ENCODE measurements around the gene SGCD.

DNA sequence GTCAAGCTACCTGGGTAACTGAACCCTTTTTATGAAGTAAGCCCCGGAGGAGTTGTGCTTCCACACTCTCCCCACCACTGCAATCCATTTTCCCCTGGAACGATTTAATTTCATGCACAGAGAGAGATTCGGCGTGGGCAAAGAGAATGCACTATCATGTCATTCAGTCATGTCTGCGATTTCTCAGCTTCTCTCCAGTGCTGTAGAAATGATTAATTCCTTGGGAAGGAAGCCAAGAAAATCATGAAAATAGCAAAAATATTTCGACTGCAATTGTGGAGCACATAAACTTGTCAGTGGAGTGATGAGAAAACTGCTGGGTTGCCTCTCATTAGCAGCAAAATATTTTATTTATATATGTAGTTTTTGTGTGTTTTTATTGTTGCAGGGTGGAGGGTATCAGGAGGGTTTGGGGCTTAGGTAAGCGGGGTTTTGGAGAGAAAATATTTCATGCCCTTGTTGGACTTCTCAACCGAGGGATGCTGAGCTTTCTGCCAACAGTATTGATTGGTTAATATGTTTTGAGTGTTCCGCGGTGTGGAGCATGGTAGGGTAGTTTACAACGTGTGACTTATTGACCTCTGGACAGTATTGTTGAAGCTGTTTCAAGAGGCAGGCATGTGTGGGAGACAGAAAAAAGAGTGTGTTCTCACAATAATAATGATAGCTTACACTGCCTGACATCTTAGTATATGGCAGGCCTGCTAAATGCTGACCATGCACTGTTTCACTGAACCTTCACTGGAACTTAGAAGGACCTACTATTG lies 69.3 kb downstream of the SGCD start:
- TF ChIP-seq POLR2A (IDR thresholded peaks at IDR 0.05), result no peak
- TF ChIP-seq, protein P1, sequence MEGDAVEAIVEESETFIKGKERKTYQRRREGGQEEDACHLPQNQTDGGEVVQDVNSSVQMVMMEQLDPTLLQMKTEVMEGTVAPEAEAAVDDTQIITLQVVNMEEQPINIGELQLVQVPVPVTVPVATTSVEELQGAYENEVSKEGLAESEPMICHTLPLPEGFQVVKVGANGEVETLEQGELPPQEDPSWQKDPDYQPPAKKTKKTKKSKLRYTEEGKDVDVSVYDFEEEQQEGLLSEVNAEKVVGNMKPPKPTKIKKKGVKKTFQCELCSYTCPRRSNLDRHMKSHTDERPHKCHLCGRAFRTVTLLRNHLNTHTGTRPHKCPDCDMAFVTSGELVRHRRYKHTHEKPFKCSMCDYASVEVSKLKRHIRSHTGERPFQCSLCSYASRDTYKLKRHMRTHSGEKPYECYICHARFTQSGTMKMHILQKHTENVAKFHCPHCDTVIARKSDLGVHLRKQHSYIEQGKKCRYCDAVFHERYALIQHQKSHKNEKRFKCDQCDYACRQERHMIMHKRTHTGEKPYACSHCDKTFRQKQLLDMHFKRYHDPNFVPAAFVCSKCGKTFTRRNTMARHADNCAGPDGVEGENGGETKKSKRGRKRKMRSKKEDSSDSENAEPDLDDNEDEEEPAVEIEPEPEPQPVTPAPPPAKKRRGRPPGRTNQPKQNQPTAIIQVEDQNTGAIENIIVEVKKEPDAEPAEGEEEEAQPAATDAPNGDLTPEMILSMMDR (IDR thresholded peaks at IDR 0.05 in 8 of 11, conservative IDR thresholded peaks at IDR 0.05 in 3 of 11), result no peak
- no peak for TF ChIP-seq POLR2AphosphoS5 (IDR thresholded peaks at IDR 0.05)

Measured in spleen (tissue), 7 donors.